GM12878 (cell line): ENCODE measurements around the gene CLNS1A. TPM values are rescaled to one million over a fixed set of nuclear protein-coding genes. Genes with fewer than 3 reads are reported as not detected.
A peak's percentile ranks its signal among the peaks of the same experiment; 100 is the strongest.

Experiments used
- ASH2L ChIP-seq: fragments of 300-600, 200-600 bp; sonication (generic); IDR thresholded peaks from 2 replicates; pipeline ENCODE4 v1.6.1; 2017; ENCODE audit warnings: low read depth, mild to moderate bottlenecking, borderline replicate concordance
- BCL11A ChIP-seq: IDR thresholded peaks from 2 replicates; pipeline ENCODE4 v1.6.1; 2011; ENCODE audit warnings: low read depth, low read length
- CBFB ChIP-seq: IDR thresholded peaks from 2 replicates; pipeline ENCODE4 v1.6.1; 2016; ENCODE audit warnings: antibody characterized with exemption, low read depth
- CEBPB ChIP-seq, 2 experiments: fragments of 150-350 bp in 1 of 2; IDR thresholded peaks; 2 replicates each; pipeline ENCODE4 v1.6.1; 2012 to 2014; ENCODE audit warnings: low read depth in 2 of 2, low read length in 2 of 2, borderline replicate concordance in 1 of 2, inconsistent platforms in 1 of 2
- DPF2 ChIP-seq: fragments of 450-650 bp; IDR thresholded peaks from 2 replicates; pipeline ENCODE4 v1.6.1; 2017; ENCODE audit warnings: mild to moderate bottlenecking
- EGR1 ChIP-seq, 2 experiments: IDR thresholded peaks; 1 replicate in 1 of 2; 2 replicates in 1 of 2; pipeline ENCODE4 v1.6.1; 2011 to 2012; ENCODE audit warnings: low read depth in 2 of 2, low read length in 2 of 2, borderline replicate concordance in 1 of 2, mild to moderate bottlenecking in 1 of 2, moderate library complexity in 1 of 2
- GATAD2B ChIP-seq: fragments of 450-650 bp; conservative IDR thresholded peaks from 2 replicates; pipeline ENCODE4 v1.6.1; 2017; ENCODE audit warnings: low read depth, mild to moderate bottlenecking, moderate library complexity
- JUND ChIP-seq: IDR thresholded peaks from 2 replicates; pipeline ENCODE4 v1.6.1; 2012; ENCODE audit warnings: low read depth, mild to moderate bottlenecking, low read length, improper control_type of control experiment, moderate library complexity
- NFIC ChIP-seq: IDR thresholded peaks from 2 replicates; pipeline ENCODE4 v1.6.1; 2012; ENCODE audit warnings: low read depth, mild to moderate bottlenecking, inconsistent platforms, low read length, moderate library complexity
- NFYA ChIP-seq: IDR thresholded peaks from 2 replicates; pipeline ENCODE4 v1.6.1; 2011; ENCODE audit warnings: low read depth, mild to moderate bottlenecking, low read length, improper control_type of control experiment, borderline replicate concordance
- POLR2AphosphoS5 ChIP-seq: IDR thresholded peaks from 2 replicates; pipeline ENCODE4 v1.6.1; 2011; ENCODE audit warnings: mild to moderate bottlenecking, low read length, inconsistent platforms
- RAD51 ChIP-seq: fragments of 450-650 bp; IDR thresholded peaks from 2 replicates; pipeline ENCODE4 v1.6.1; 2016; ENCODE audit warnings: moderate library complexity, mild to moderate bottlenecking, inconsistent platforms
- RBBP5 ChIP-seq: fragments of 200-600 bp; sonication (generic); conservative IDR thresholded peaks from 2 replicates; pipeline ENCODE4 v1.6.1; 2016
- RCOR1 ChIP-seq: conservative IDR thresholded peaks from 2 replicates; pipeline ENCODE4 v1.6.1; 2012; ENCODE audit warnings: low read depth, low read length, improper control_type of control experiment
- SMAD5 ChIP-seq: IDR thresholded peaks from 2 replicates; pipeline ENCODE4 v1.6.1; 2016; ENCODE audit warnings: antibody characterized with exemption, low read depth
- SP1 ChIP-seq: IDR thresholded peaks from one replicate; pipeline ENCODE4 v1.6.1; 2011; ENCODE audit warnings: low read depth, low read length
- SPI1 ChIP-seq: IDR thresholded peaks from 2 replicates; pipeline ENCODE4 v1.6.1; 2011; ENCODE audit warnings: low read depth, mild to moderate bottlenecking, low read length, moderate library complexity, borderline replicate concordance; ENCODE audit not compliant: insufficient read depth
- TAF1 ChIP-seq: IDR thresholded peaks from 2 replicates; pipeline ENCODE4 v1.6.1; 2011; ENCODE audit warnings: mild to moderate bottlenecking, low read depth, low read length, borderline replicate concordance
- TBL1XR1 ChIP-seq: IDR thresholded peaks from 2 replicates; pipeline ENCODE4 v1.6.1; 2012; ENCODE audit warnings: low read depth, low read length, improper control_type of control experiment
- polyA plus RNA-seq, 11 experiments: library from polyadenylated mRNA; depleted of rRNA in 4 of 11; unstranded in 6 of 11; stranded (reverse) in 5 of 11; fragments of >200 nt; fragmentation: Nextera tagmentation in 4 of 11; fragmentation: Illumina TruSeq in 1 of 11; extraction: Ambion mirVana in 4 of 11; extraction: Trizol in 1 of 11; gene quantifications; 1 replicate in 1 of 11; 2 replicates in 10 of 11; pipeline versions ENCODE4 v1.2.1 to v1.2.3, GENCODE V29; 2011 to 2016; ENCODE audit warnings: inconsistent platforms in 2 of 11, missing spikeins in 2 of 11, low read depth in 1 of 11
- total RNA-seq, 4 experiments: library from RNA; depleted of rRNA in 3 of 4; stranded (reverse); fragments of >200 nt in 3 of 4; fragmentation: Illumina TruSeq in 1 of 4; extraction: Trizol in 1 of 4; gene quantifications; 2 replicates each; pipeline versions ENCODE4 v1.2.1 to v1.2.3, GENCODE V29; 2013 to 2021
- TF ChIP-seq, protein P1 (sequence below): IDR thresholded peaks from 2 replicates; pipeline ENCODE4 v1.6.1; 2012; ENCODE audit warnings: low read depth, low read length, improper control_type of control experiment
- TF ChIP-seq, protein P2 (sequence below): fragments of 450-650 bp; IDR thresholded peaks from 2 replicates; pipeline ENCODE4 v1.6.1; 2018; ENCODE audit warnings: mild to moderate bottlenecking, low read depth, moderate library complexity; ENCODE audit not compliant: partially characterized antibody
- TF ChIP-seq, protein P3 (sequence below): IDR thresholded peaks from 2 replicates; pipeline ENCODE4 v1.6.1; 2012; ENCODE audit warnings: low read length, inconsistent platforms
- TF ChIP-seq, protein P4 (sequence below): IDR thresholded peaks from 2 replicates; pipeline ENCODE4 v1.6.1; 2011; ENCODE audit warnings: low read depth, mild to moderate bottlenecking, low read length, moderate library complexity, borderline replicate concordance; ENCODE audit errors: extremely low read depth
- TF ChIP-seq, protein P5 (sequence below): IDR thresholded peaks from 2 replicates; pipeline ENCODE4 v1.6.1; 2011; ENCODE audit warnings: borderline replicate concordance, low read depth, mild to moderate bottlenecking, moderate library complexity, mixed read lengths, low read length; ENCODE audit not compliant: insufficient read depth; ENCODE audit errors: extremely low read length

The CLNS1A gene
- total and polyA plus RNA-seq, 10 of the 15 experiments (the other 5 are each of a cell fraction or from before 2014, with no cell fraction given): 74.1 to 247 (median 167) TPM

DNA sequence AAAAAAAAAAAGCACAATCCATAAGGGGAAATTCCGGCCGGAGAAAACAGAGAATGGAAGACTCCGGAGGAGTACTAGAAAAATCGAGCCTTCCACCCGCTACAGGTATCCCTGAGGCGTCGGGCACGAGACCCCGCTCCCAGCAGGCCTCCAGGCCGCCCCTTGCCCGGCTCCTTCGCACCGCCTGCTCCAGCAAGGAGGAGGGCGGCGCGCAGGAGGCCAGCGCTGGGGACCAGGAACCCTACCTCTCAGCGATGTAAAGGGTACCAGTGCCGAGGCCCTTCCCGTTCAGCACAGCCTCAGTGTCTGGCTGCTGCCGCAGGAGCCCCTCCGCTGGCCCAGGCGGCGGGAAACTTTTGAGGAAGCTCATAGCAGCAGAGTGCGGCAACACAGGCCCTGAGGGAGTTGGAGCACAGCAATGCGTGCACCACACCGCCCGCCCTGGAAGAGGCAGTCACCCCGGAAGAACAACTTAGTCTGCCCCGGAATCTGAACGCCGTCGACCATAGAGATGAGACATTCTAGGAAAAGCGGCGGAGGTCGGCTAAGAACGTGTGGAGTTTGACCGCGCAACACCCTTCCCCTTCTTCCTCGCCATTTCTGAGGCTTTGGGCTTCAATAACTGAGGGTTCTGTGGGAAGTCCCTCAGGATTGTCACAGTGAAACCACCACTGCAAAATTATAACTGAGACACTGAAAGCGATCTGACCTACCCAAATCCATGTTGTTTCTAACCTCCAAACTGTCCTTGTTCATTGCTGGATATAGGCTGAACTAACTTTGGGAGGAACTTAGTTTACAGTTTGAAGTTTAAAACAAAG lies at the start of gene CLNS1A (continued):
- TF ChIP-seq POLR2AphosphoS5 (peak; percentile 93), BCL11A (no peak), NFYA (no peak), EGR1 (IDR thresholded peaks at IDR 0.05; ENCODE audit: borderline replicate concordance in 1 of 2, low read depth in 2 of 2, low read length in 2 of 2) (peak in 1 of 2 experiments; percentile 64; a peak in 1 of 3 replicates), JUND (no peak), RAD51 (no peak), SMAD5 (peak; percentile 89; the same call in 1 of the 2 replicates), NFIC (peak; percentile 42; the same call in 1 of the 2 replicates), DPF2 (peak; percentile 62; the same call in 1 of the 2 replicates), CEBPB (IDR thresholded peaks at IDR 0.05; ENCODE audit: borderline replicate concordance in 1 of 2, low read depth in 2 of 2, low read length in 2 of 2) (no peak), SPI1 (peak; percentile 7; the same call in 1 of the 2 replicates), TBL1XR1 (peak; percentile 93), RBBP5 (no peak), GATAD2B (0 out of 2 replicates have a peak, but pooled peaks have one; percentile 48), SP1 (peak; percentile 50), ASH2L (no peak), TAF1 (peak; percentile 96), CBFB (peak; percentile 86), RCOR1 (no peak)
- TF ChIP-seq, protein P1, sequence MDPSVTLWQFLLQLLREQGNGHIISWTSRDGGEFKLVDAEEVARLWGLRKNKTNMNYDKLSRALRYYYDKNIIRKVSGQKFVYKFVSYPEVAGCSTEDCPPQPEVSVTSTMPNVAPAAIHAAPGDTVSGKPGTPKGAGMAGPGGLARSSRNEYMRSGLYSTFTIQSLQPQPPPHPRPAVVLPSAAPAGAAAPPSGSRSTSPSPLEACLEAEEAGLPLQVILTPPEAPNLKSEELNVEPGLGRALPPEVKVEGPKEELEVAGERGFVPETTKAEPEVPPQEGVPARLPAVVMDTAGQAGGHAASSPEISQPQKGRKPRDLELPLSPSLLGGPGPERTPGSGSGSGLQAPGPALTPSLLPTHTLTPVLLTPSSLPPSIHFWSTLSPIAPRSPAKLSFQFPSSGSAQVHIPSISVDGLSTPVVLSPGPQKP: peak; percentile 69
- TF ChIP-seq, protein P2, sequence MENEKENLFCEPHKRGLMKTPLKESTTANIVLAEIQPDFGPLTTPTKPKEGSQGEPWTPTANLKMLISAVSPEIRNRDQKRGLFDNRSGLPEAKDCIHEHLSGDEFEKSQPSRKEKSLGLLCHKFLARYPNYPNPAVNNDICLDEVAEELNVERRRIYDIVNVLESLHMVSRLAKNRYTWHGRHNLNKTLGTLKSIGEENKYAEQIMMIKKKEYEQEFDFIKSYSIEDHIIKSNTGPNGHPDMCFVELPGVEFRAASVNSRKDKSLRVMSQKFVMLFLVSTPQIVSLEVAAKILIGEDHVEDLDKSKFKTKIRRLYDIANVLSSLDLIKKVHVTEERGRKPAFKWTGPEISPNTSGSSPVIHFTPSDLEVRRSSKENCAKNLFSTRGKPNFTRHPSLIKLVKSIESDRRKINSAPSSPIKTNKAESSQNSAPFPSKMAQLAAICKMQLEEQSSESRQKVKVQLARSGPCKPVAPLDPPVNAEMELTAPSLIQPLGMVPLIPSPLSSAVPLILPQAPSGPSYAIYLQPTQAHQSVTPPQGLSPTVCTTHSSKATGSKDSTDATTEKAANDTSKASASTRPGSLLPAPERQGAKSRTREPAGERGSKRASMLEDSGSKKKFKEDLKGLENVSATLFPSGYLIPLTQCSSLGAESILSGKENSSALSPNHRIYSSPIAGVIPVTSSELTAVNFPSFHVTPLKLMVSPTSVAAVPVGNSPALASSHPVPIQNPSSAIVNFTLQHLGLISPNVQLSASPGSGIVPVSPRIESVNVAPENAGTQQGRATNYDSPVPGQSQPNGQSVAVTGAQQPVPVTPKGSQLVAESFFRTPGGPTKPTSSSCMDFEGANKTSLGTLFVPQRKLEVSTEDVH: peak; percentile 88
- TF ChIP-seq, protein P3, sequence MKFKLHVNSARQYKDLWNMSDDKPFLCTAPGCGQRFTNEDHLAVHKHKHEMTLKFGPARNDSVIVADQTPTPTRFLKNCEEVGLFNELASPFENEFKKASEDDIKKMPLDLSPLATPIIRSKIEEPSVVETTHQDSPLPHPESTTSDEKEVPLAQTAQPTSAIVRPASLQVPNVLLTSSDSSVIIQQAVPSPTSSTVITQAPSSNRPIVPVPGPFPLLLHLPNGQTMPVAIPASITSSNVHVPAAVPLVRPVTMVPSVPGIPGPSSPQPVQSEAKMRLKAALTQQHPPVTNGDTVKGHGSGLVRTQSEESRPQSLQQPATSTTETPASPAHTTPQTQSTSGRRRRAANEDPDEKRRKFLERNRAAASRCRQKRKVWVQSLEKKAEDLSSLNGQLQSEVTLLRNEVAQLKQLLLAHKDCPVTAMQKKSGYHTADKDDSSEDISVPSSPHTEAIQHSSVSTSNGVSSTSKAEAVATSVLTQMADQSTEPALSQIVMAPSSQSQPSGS: no peak
- TF ChIP-seq, protein P4, sequence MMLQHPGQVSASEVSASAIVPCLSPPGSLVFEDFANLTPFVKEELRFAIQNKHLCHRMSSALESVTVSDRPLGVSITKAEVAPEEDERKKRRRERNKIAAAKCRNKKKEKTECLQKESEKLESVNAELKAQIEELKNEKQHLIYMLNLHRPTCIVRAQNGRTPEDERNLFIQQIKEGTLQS: no peak
- TF ChIP-seq, protein P5, sequence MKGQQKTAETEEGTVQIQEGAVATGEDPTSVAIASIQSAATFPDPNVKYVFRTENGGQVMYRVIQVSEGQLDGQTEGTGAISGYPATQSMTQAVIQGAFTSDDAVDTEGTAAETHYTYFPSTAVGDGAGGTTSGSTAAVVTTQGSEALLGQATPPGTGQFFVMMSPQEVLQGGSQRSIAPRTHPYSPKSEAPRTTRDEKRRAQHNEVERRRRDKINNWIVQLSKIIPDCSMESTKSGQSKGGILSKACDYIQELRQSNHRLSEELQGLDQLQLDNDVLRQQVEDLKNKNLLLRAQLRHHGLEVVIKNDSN: no peak
